ENCODE measurements around the gene CDC42BPB. TPM values are rescaled to one million over a fixed set of nuclear protein-coding genes. Genes with fewer than 3 reads are reported as not detected.

Gene CDC42BPB
- polyA plus RNA-seq, 10 donors = 46.8 to 58.7 (median 54.6) TPM

DNA sequence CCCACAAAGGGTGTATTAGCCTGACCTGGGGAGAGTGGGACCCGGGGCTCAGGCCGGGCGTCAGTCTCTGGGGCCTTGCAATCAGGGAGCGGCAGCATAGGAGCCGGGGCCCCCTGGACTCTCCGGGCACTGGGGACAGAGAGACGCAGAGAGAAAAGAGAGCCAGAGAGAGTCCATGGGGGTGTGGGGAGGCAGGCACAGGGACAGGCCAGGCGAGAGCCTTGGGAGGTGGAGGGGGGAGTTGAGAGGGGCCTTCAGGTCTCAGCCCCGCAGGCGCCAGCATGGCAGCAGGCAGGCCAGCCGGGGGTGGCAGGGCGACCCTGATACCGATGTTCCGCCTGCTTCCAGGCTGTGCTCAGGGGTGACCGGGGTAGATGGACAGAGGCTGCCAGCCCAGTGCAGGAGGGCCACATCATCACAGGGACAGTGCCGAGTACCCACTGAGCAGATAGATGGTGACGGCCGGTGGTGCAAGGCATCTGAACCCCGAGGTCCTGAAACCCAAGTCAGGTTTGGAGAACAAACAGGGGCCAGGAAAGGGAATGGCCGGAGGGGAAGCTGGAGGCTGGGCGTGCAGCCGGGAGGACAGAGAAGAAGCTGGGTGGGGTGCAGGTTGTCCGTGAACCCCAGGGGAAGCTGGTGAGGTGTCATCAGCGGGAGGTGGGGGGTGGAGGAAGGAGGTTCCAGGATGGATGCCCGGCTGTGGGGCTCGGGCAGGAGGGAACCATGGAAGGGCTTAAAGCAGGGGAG, 40.1 kb upstream of the CDC42BPB start:
- DNase-seq = no peak

DNA sequence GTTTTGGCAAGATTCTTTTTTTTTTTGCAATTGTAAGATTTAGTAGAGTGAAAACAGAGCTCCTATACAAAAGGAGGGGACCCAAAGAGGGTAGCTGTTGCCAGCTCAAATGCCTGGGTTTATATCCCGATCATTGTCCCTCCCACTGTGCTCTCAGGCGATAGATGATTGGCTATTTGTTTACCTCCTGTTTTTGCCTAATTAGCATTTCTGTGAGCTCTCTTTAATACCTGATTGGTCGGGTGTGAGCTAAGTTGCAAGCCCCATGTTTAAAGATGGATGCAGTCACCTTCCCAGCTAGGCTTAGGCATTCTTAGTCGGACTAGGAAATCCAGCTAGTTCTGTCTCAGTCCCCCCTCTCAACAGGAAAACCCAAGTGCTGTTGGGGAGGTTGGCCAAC, 39.0 kb upstream of the CDC42BPB start:
- no peak for DNase-seq

DNA sequence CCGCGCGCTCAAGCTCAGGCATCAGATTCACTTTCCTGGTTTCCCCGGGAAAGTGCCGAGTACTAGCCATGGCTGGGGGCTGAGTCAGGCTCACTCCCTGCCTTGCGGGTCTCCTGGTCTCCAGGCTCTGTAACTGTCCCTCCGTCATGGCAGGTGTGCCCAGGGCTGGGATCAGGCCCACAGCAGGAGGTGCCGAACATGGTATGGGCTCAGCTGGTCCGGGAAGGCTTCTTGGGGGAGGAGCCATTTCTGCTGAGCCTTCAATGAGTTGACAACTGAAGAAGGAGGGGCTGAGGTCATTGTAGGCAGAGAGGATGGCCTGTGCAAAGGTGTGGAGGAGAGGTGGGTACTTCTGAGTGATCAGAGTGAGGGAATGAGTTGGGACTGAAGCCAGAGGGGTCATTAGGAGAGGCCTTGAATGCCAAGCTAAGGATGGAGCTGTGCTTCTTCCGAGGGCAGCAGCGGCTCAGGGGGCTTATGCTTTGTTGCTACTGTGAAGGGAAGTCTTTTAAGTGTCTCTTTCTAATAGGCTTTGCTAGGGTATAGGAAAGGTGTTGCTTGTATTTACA, 37.9 kb upstream of the CDC42BPB start:
- no peak for DNase-seq

DNA sequence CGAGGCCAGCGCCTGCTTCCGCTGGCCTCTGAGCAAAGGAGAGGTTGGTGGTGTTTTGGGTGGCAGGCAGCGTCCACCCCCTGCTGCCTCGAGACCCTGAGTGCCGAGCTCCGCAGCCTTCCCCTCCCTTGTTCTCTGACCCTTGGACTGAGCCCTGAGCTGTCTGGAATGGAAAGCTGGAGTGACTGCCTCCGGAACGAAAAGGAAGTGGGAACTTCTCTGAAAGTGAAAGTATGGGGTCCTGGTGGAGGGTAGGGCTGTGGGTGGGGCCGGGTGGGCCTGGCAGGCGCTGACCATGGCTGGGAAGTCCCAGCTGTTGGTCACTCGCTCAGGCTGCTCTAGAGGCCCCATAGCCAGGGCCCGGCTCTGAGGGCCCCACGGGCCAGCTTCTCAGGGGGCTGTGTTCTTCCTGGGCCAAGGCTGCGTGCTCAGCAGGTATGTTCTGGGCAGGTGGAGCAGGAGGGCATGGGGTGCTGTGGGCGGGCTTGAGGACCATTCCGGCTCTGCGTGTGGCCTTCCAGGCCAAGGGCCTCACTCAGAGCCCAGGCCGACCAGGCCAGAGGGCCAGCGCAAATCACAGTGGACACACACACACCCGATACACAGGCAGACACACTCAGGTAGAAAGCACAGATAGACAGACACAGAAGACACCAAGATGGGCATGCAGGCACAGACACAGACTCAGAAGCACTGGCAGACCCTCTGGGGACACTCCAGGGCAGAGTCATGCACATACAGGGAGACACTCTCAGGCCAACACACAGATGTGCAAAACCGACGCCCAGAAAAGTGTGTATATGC, 37.3 kb upstream of the CDC42BPB start, which contains the start of gene EXOC3L4:
Gene EXOC3L4, plus strand, starts transcription at position 320 of the 804 bp plus-strand sequence. CDS start 5,495 bp downstream, outside the sequence.
- no peak for DNase-seq

- no peak for DNase-seq
Observed at GRCh38 chr14:103093856-103094405, 36.6 kb upstream of the CDC42BPB start.

DNA sequence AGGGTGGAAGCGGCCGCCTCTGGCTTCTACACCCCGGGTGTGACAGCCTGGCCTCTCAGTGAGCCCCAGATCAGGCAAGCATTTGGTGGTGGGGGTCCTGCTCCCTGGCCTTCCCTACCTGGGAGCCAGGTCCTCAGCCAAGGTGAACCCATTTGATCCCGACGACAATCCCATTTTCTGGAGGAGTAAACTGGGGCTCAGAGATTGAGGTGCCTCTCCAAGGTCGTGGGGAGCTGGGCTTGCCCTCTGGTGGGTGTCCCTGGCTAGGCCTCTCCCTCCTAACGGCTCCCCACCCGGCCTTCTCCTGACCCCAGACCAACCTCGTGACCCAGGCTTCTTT, 34.5 kb upstream of the CDC42BPB start:
- DNase-seq = no peak

- DNase-seq = peak in 1 of 3 donors; percentile 50
Observed at GRCh38 chr14:103091041-103091882, 33.9 kb upstream of the CDC42BPB start.

GRCh38 chr14:103090481-103091020, 33.2 kb upstream of the CDC42BPB start:
- no peak for DNase-seq

DNA sequence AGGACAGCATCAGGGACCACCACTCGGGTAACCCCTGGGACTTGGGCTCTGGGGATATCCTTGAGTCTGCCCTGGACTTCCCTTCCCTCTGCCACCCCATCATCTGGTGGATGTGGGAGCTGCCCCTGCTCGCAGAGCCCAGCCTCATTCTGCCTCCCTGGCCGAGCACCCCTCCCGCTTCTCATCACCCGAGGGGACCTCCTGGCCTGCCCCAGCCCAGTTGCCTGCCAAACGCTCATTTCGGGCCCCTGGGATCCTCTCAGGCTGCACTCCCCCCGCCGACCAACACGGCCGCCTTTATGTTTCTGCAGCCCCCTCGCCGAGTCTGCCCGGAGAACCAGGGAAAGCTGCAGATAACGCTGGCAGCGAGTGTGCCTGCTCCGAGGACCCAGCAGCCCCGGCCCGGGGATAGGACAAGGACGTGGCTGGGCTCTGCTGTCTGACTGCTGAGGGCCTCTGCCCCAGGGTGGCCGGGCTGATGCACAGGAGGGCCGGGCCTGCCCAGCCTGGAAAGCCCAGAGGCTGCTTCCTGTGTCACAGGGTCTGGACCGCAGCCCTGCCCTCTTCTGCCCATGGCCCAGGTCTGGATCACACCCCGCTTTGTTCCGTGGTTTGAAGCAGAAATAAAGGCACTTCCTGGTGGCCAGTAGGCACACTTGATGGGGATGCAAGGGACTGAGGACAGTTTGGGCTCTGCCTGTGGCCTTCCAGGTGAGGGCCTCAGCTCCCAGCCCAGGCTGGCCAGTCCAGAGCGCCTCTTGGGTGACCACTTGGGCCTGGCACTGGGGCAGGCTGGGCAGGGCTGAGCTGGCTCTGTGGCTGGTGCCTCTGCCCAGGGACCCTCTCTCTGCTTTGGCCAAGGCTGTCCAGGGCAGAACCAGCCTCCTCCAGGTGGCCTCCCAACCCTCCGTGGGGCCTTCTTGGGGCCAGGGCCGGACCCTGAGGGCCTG, 32.3 kb upstream of the CDC42BPB start:
- DNase-seq = no peak

- DNase-seq = no peak
Observed at GRCh38 chr14:103088921-103089320, 31.6 kb upstream of the CDC42BPB start.

- no peak for DNase-seq
Observed at GRCh38 chr14:103087343-103087835, 30.0 kb upstream of the CDC42BPB start.

GRCh38 chr14:103086771-103087342, 29.5 kb upstream of the CDC42BPB start:
- no peak for DNase-seq

- DNase-seq = no peak
Observed at GRCh38 chr14:103085106-103086091, 28.1 kb upstream of the CDC42BPB start.

- peak in 1 of 3 donors; percentile 53 for DNase-seq
Observed at GRCh38 chr14:103084021-103084919, 26.9 kb upstream of the CDC42BPB start, which contains the start of gene LBHD2. Gene LBHD2, plus strand, starts transcription at chr14:103084210. Its CDS starts 1,803 bp downstream, at chr14:103086013.

- DNase-seq = no peak
Observed at GRCh38 chr14:103081951-103082350, 24.6 kb upstream of the CDC42BPB start.

- DNase-seq = no peak
Observed at GRCh38 chr14:103078860-103079587, 21.7 kb upstream of the CDC42BPB start.
